CD4-positive, CD25-positive, alpha-beta regulatory T cell (primary cell): ENCODE measurements around the gene DSCAM. TPM values are rescaled to one million over a fixed set of nuclear protein-coding genes. Genes with fewer than 3 reads are reported as not detected.
"Not testable (repeated sequence)": the region's sequence is repeated elsewhere in the genome, so short reads cannot be mapped to it uniquely, and the experiment has no call there.

Experiments
- ATAC-seq, 2 donors: fragments of 150-1000 bp; cut with Tn5 transposase; one replicate each; pipeline ENCODE4 v1.10.0; 2021; ENCODE audit warnings: low read depth in 2 of 2, moderate number of reproducible peaks in 2 of 2, moderate library complexity in 1 of 2
- DNase-seq, 3 donors: peaks; one replicate each; pipeline versions ENCODE4 v3.0.0 to v3.0.0-alpha.2; 2012 to 2022; ENCODE audit warnings: mixed read lengths in 1 of 3
- H3K27ac ChIP-seq: one replicate; pipeline ENCODE4 v1.7.0; 2013; ENCODE audit warnings: mild to moderate bottlenecking, low read length; ENCODE audit not compliant: insufficient read depth, poor library complexity, severe bottlenecking
- H3K27me3 ChIP-seq: one replicate; pipeline ENCODE4 v1.7.0; 2013; ENCODE audit warnings: low read length; ENCODE audit not compliant: control insufficient read depth, insufficient read depth
- H3K36me3 ChIP-seq: one replicate; pipeline ENCODE4 v1.7.0; 2013; ENCODE audit warnings: mild to moderate bottlenecking, low read length, moderate library complexity; ENCODE audit not compliant: control insufficient read depth, insufficient read depth
- H3K4me1 ChIP-seq: 2 replicates; pipeline ENCODE4 v1.7.0; 2013; ENCODE audit warnings: mild to moderate bottlenecking, low read length; ENCODE audit not compliant: insufficient read depth, control insufficient read depth, poor library complexity, severe bottlenecking
- H3K4me3 ChIP-seq: one replicate; pipeline ENCODE4 v1.7.0; 2013; ENCODE audit warnings: low read depth, mild to moderate bottlenecking, low read length, moderate library complexity
- H3K9me3 ChIP-seq, 2 experiments: 1 replicate in 1 of 2; 2 replicates in 1 of 2; pipeline ENCODE4 v1.7.0; 2013; ENCODE audit warnings: low read length in 2 of 2, mild to moderate bottlenecking in 1 of 2, moderate library complexity in 1 of 2; ENCODE audit not compliant: control insufficient read depth in 2 of 2
- H3K27ac Mint-ChIP-seq, 3 donors: one replicate each; pipeline ENCODE4 v1.8.0; 2020 to 2022; ENCODE audit warnings: mild to moderate bottlenecking in 3 of 3, mixed read lengths in 3 of 3, moderate library complexity in 2 of 3
- H3K27me3 Mint-ChIP-seq: one replicate; pipeline ENCODE4 v1.8.0; 2022; ENCODE audit warnings: mild to moderate bottlenecking, mixed read lengths
- H3K36me3 Mint-ChIP-seq: one replicate; pipeline ENCODE4 v1.8.0; 2020; ENCODE audit warnings: mixed read lengths
- H3K4me1 Mint-ChIP-seq, 4 donors: one replicate each; pipeline ENCODE4 v1.8.0; 2020 to 2022; ENCODE audit warnings: mixed read lengths in 4 of 4, mild to moderate bottlenecking in 1 of 4
- H3K4me3 Mint-ChIP-seq, 4 donors: one replicate each; pipeline ENCODE4 v1.8.0; 2020 to 2022; ENCODE audit warnings: mild to moderate bottlenecking in 4 of 4, mixed read lengths in 4 of 4, moderate library complexity in 3 of 4
- H3K9me3 Mint-ChIP-seq, 7 donors: one replicate each; pipeline ENCODE4 v1.8.0; 2020 to 2022; ENCODE audit warnings: mixed read lengths in 7 of 7, mild to moderate bottlenecking in 3 of 7, moderate library complexity in 2 of 7
- polyA plus RNA-seq, 4 donors: library from polyadenylated mRNA; unstranded; fragments of 300-500 nt; fragmentation: Illumina TruSeq; gene quantifications; one replicate each; pipeline ENCODE4 v1.2.3, GENCODE V29; 2021
- total RNA-seq: library from RNA; stranded (reverse); gene quantifications from one replicate; pipeline ENCODE4 v1.2.3, GENCODE V29; 2022

The DSCAM gene
- total and polyA plus RNA-seq, 5 donors from 2014 or later, result not detected

- DNase-seq (no peak), ATAC-seq (no peak)
- H3K4me3 Mint-ChIP-seq, result no peak overlapping the region
- Histone ChIP-seq H3K36me3 (no peaks in the 10 kb centered on the region), H3K4me1 (no peaks in the 10 kb centered on the region), H3K27me3 (no peaks in the 10 kb centered on the region), H3K9me3 (no peaks in the 10 kb centered on the region), H3K4me3 (no peak overlapping the region), H3K27ac (no peak overlapping the region)
- no peaks in the 10 kb centered on the region for H3K27me3 Mint-ChIP-seq
- H3K9me3 Mint-ChIP-seq, result peaks cover 0 to 6% (median 2%) of the 10 kb centered on the region in 7 donors
- H3K4me1 Mint-ChIP-seq, result no peaks in the 10 kb centered on the region
- H3K36me3 Mint-ChIP-seq, result no peaks in the 10 kb centered on the region
- no peak overlapping the region for H3K27ac Mint-ChIP-seq
Measured at GRCh38 chr21:40043866-40044265, 803.1 kb downstream of the DSCAM start.

GRCh38 chr21:40043423-40043822 lies 803.5 kb downstream of the DSCAM start:
- Histone ChIP-seq H3K27ac (no peak overlapping the region), H3K4me1 (no peaks in the 10 kb centered on the region), H3K36me3 (no peaks in the 10 kb centered on the region), H3K4me3 (no peak overlapping the region), H3K27me3 (no peaks in the 10 kb centered on the region), H3K9me3 (no peaks in the 10 kb centered on the region)
- H3K4me1 Mint-ChIP-seq, result no peaks in the 10 kb centered on the region
- DNase-seq (no peak), ATAC-seq (no peak)
- no peaks in the 10 kb centered on the region for H3K36me3 Mint-ChIP-seq
- H3K27ac Mint-ChIP-seq, result no peak overlapping the region
- no peaks in the 10 kb centered on the region for H3K27me3 Mint-ChIP-seq
- H3K9me3 Mint-ChIP-seq, result peaks cover 0 to 6% (median 2%) of the 10 kb centered on the region in 7 donors
- H3K4me3 Mint-ChIP-seq, result no peak overlapping the region

- no peaks in the 10 kb centered on the region for H3K4me1 Mint-ChIP-seq
- H3K36me3 ChIP-seq, result no peaks in the 10 kb centered on the region
- H3K27ac Mint-ChIP-seq, result no peak overlapping the region
- peaks cover 0 to 5% (median 2%) of the 10 kb centered on the region in 7 donors for H3K9me3 Mint-ChIP-seq
- ATAC-seq (no peak), DNase-seq (no peak)
- no peaks in the 10 kb centered on the region for H3K36me3 Mint-ChIP-seq
- no peak overlapping the region for H3K27ac ChIP-seq
- H3K4me1 ChIP-seq, result no peaks in the 10 kb centered on the region
- no peaks in the 10 kb centered on the region for H3K9me3 ChIP-seq
- no peaks in the 10 kb centered on the region for H3K27me3 ChIP-seq
- no peaks in the 10 kb centered on the region for H3K27me3 Mint-ChIP-seq
- H3K4me3 Mint-ChIP-seq, result no peak overlapping the region
- H3K4me3 ChIP-seq, result no peak overlapping the region
Measured at GRCh38 chr21:40041446-40041845, 805.5 kb downstream of the DSCAM start.

GRCh38 chr21:40033156-40033782 lies 813.7 kb downstream of the DSCAM start:
- not testable (repeated sequence) for H3K27ac ChIP-seq, H3K27ac Mint-ChIP-seq, H3K27me3 Mint-ChIP-seq, ATAC-seq, H3K4me1 ChIP-seq, H3K4me1 Mint-ChIP-seq, DNase-seq, H3K4me3 ChIP-seq, H3K4me3 Mint-ChIP-seq, H3K27me3 ChIP-seq, H3K36me3 ChIP-seq, H3K36me3 Mint-ChIP-seq
- peaks cover 0 to 14% of the 10 kb centered on the region in 2 experiments for H3K9me3 ChIP-seq
- H3K9me3 Mint-ChIP-seq, result peaks cover 2 to 12% (median 5%) of the 10 kb centered on the region in 7 donors

GRCh38 chr21:40029888-40030287 lies 817.1 kb downstream of the DSCAM start:
- Histone ChIP-seq H3K4me3 (no peak overlapping the region), H3K4me1 (no peaks in the 10 kb centered on the region), H3K9me3 (peaks cover 0 to 14% of the 10 kb centered on the region in 2 experiments), H3K27me3 (no peaks in the 10 kb centered on the region), H3K36me3 (no peaks in the 10 kb centered on the region), H3K27ac (no peak overlapping the region)
- no peak overlapping the region for H3K27ac Mint-ChIP-seq
- ATAC-seq, result no peak
- H3K4me1 Mint-ChIP-seq, result no peaks in the 10 kb centered on the region
- peaks cover 2 to 12% (median 5%) of the 10 kb centered on the region in 7 donors for H3K9me3 Mint-ChIP-seq
- no peaks in the 10 kb centered on the region for H3K36me3 Mint-ChIP-seq
- no peak for DNase-seq
- H3K27me3 Mint-ChIP-seq, result no peaks in the 10 kb centered on the region
- H3K4me3 Mint-ChIP-seq, result no peak overlapping the region

GRCh38 chr21:40028393-40028792 lies 818.6 kb downstream of the DSCAM start:
- not testable (repeated sequence) for H3K4me3 Mint-ChIP-seq, H3K36me3 Mint-ChIP-seq, H3K36me3 ChIP-seq, H3K27me3 Mint-ChIP-seq, ATAC-seq, H3K4me1 Mint-ChIP-seq, H3K27ac Mint-ChIP-seq, H3K27me3 ChIP-seq, H3K4me3 ChIP-seq, H3K27ac ChIP-seq, H3K4me1 ChIP-seq, DNase-seq
- H3K9me3 ChIP-seq, result peaks cover 0 to 14% of the 10 kb centered on the region in 2 experiments
- H3K9me3 Mint-ChIP-seq, result peaks cover 2 to 12% (median 5%) of the 10 kb centered on the region in 7 donors

- no peaks in the 10 kb centered on the region for H3K4me1 ChIP-seq
- no peaks in the 10 kb centered on the region for H3K4me1 Mint-ChIP-seq
- H3K36me3 ChIP-seq, result no peaks in the 10 kb centered on the region
- no peaks in the 10 kb centered on the region for H3K36me3 Mint-ChIP-seq
- H3K27ac ChIP-seq, result no peak overlapping the region
- no peaks in the 10 kb centered on the region for H3K9me3 ChIP-seq
- no peak overlapping the region for H3K4me3 ChIP-seq
- peaks cover 0 to 15% (median 3%) of the 10 kb centered on the region in 7 donors for H3K9me3 Mint-ChIP-seq
- no peak overlapping the region for H3K4me3 Mint-ChIP-seq
- DNase-seq, result no peak
- H3K27me3 ChIP-seq, result no peaks in the 10 kb centered on the region
- no peak overlapping the region for H3K27ac Mint-ChIP-seq
- no peaks in the 10 kb centered on the region for H3K27me3 Mint-ChIP-seq
- ATAC-seq, result no peak
Measured at GRCh38 chr21:40021558-40022351, 825.2 kb downstream of the DSCAM start.

- H3K27me3 Mint-ChIP-seq, result no peaks in the 10 kb centered on the region
- no peak overlapping the region for H3K27ac ChIP-seq
Measured at GRCh38 chr21:40020651-40021050, 826.3 kb downstream of the DSCAM start.

More at GRCh38 chr21:40020651-40021050, 826.3 kb downstream of the DSCAM start:
- DNase-seq, result no peak
- Mint-ChIP-seq H3K4me3 (no peak overlapping the region), H3K36me3 (no peaks in the 10 kb centered on the region), H3K9me3 (peaks cover 0 to 24% (median 6%) of the 10 kb centered on the region in 7 donors), H3K27ac (no peak overlapping the region), H3K4me1 (no peaks in the 10 kb centered on the region)
- H3K36me3 ChIP-seq, result no peaks in the 10 kb centered on the region
- H3K4me1 ChIP-seq, result no peaks in the 10 kb centered on the region
- no peaks in the 10 kb centered on the region for H3K27me3 ChIP-seq
- ATAC-seq, result no peak
- H3K4me3 ChIP-seq, result no peak overlapping the region
- no peaks in the 10 kb centered on the region for H3K9me3 ChIP-seq
